Measurements from ENCODE around the gene MRPS35.

DNA sequence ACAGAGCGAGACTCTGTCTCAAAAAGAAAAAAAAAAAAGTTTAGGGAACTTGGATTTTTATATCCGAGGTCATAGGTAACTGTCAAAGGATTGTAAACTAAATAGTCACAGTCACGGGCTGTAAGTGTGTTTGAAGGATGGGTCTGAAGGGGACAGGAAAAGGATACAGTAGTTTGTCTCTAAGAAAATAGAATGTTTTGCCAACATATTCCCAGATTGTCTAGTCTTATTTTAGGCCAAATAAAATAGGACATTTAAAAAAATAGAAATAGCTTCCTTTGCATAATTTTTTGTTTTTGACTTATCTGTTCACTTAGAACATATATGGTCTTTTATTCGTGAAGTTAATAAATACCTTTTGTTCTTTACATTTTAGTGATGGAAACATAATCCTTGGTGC is 38.6 kb upstream of the MRPS35 start:
- TF ChIP-seq EZH2 (IDR thresholded peaks at IDR 0.05; ENCODE audit: insufficient read depth, poor library complexity, severe bottlenecking) = no peak
- TF ChIP-seq EZH2phosphoT487 (IDR thresholded peaks at IDR 0.05; ENCODE audit: insufficient read depth, low read depth) = no peak
